ENCODE data around the gene PSMA1. TPM values are rescaled to one million over a fixed set of nuclear protein-coding genes. Genes with fewer than 3 reads are reported as not detected.
A peak's percentile ranks its signal among the peaks of the same experiment; 100 is the strongest.

The PSMA1 gene
- total RNA-seq, 3 donors from 2014 or later (not counting 1 experiment from before 2014, with no cell fraction given), result 143 to 176 (median 155) TPM

DNA sequence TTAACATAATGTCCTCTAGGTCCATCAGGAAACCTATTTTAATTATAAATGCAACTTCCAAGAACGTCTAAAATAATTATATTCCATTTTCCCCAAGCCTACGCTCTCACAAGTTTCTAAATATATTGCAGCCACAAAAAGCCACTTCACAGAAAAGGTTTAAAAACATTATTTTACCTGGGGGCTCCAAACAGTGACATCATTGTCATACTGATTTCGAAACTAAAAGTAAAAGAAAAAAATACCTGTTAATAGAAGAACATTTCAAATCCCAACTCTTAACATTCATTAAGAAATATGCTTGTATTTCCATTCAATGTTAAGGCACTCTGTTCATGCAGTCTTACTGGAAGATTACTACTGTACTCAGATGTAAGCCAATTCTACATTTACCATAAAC is 1.4 kb downstream of the PSMA1 start:
- Histone ChIP-seq H3K27me3 (ENCODE audit: control insufficient read depth, insufficient read depth, low read length) (no peaks in the 10 kb centered on the region), H3K36me3 (ENCODE audit: control insufficient read depth, insufficient read depth, low read length) (peaks cover 31% of the 10 kb centered on the region), H3K27ac (ENCODE audit: low read length) (no peak overlapping the region), H3K4me1 (ENCODE audit: control insufficient read depth, insufficient read depth, low read length) (peaks cover 6% of the 10 kb centered on the region), H3K4me3 (ENCODE audit: low read length) (peak overlapping the region; percentile 77), H3K9me3 (ENCODE audit: control insufficient read depth, insufficient read depth, low read length) (no peaks in the 10 kb centered on the region)
- Mint-ChIP-seq H3K9me3 (no peaks in the 10 kb centered on the region), H3K27me3 (ENCODE audit: low read depth in 2 of 2) (no peaks in the 10 kb centered on the region), H3K36me3 (peaks cover 7% of the 10 kb centered on the region), H3K4me3 (peak overlapping the region; percentile 97), H3K27ac (peak overlapping the region; percentile 95 to 97), H3K4me1 (peaks cover 26 to 28% of the 10 kb centered on the region in 2 donors)
- no peak for ATAC-seq
- TF ChIP-seq, protein P1, sequence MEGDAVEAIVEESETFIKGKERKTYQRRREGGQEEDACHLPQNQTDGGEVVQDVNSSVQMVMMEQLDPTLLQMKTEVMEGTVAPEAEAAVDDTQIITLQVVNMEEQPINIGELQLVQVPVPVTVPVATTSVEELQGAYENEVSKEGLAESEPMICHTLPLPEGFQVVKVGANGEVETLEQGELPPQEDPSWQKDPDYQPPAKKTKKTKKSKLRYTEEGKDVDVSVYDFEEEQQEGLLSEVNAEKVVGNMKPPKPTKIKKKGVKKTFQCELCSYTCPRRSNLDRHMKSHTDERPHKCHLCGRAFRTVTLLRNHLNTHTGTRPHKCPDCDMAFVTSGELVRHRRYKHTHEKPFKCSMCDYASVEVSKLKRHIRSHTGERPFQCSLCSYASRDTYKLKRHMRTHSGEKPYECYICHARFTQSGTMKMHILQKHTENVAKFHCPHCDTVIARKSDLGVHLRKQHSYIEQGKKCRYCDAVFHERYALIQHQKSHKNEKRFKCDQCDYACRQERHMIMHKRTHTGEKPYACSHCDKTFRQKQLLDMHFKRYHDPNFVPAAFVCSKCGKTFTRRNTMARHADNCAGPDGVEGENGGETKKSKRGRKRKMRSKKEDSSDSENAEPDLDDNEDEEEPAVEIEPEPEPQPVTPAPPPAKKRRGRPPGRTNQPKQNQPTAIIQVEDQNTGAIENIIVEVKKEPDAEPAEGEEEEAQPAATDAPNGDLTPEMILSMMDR (IDR thresholded peaks at IDR 0.05), result no peak
- no peak for DNase-seq
- intact Hi-C loops (cut with micrococcal nuclease), result no loop called here
- WGBS (ENCODE audit: insufficient coverage), result 73% methylated on average over 2 of the region's 3 CpGs

DNA sequence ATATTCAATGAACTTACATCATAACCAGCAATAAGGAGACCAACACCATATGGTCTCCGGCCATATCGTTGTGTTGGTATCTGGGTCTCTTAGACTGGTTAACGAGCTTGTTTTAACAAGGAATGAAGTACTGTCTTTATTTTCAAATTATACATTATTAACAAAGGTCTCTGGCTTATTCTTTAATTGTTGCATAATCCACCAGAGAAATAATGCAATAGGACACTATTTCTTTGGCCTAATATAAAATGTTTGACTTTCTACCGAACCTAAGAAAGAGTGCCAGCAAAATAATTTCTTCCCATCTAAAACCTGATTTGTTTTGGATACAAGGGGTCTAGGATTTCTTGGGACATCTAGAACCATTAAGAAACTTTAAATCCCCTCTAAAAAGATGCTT is 6.4 kb downstream of the PSMA1 start:
- H3K9me3 ChIP-seq (ENCODE audit: control insufficient read depth, insufficient read depth, low read length), result no peaks in the 10 kb centered on the region
- H3K36me3 ChIP-seq (ENCODE audit: control insufficient read depth, insufficient read depth, low read length), result peaks cover 68% of the 10 kb centered on the region
- Mint-ChIP-seq H3K36me3 (peaks cover 33% of the 10 kb centered on the region), H3K9me3 (no peaks in the 10 kb centered on the region), H3K27me3 (ENCODE audit: low read depth in 2 of 2) (no peaks in the 10 kb centered on the region), H3K4me3 (no peak overlapping the region), H3K4me1 (peaks cover 13 to 14% of the 10 kb centered on the region in 2 donors), H3K27ac (no peak overlapping the region)
- no peaks in the 10 kb centered on the region for H3K4me1 ChIP-seq (ENCODE audit: control insufficient read depth, insufficient read depth, low read length)
- no peak overlapping the region for H3K27ac ChIP-seq (ENCODE audit: low read length)
- 100% methylated on average over 2 of the region's 4 CpGs for WGBS (ENCODE audit: insufficient coverage)
- H3K4me3 ChIP-seq (ENCODE audit: low read length), result no peak overlapping the region
- H3K27me3 ChIP-seq (ENCODE audit: control insufficient read depth, insufficient read depth, low read length), result no peaks in the 10 kb centered on the region
- DNase-seq (no peak), ATAC-seq (no peak)
- intact Hi-C loops (cut with micrococcal nuclease), result no loop called here
- TF ChIP-seq, protein P1 (IDR thresholded peaks at IDR 0.05), result no peak

DNA sequence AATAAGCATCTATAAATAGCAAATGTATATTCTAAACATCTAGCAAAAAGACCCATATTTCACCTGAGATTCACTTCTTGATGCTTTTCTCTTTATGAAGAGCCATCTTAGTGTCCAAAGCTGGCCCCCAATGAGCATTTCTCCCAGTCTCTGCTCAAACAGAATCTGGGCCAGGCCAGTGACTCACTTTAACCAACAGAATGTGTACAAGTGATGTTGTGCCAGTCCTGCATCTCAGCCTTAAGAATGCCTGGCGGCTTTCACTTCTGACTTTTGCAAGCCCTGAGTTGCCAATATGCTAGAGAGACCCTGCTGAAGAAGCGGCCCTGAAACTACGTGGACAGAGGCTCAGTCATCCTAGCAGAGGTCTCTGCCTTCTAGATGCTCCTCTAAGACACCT is 13.7 kb downstream of the PSMA1 start:
- Histone ChIP-seq H3K36me3 (ENCODE audit: control insufficient read depth, insufficient read depth, low read length) (peaks cover 66% of the 10 kb centered on the region), H3K9me3 (ENCODE audit: control insufficient read depth, insufficient read depth, low read length) (no peaks in the 10 kb centered on the region), H3K27ac (ENCODE audit: low read length) (no peak overlapping the region), H3K4me3 (ENCODE audit: low read length) (no peak overlapping the region), H3K4me1 (ENCODE audit: control insufficient read depth, insufficient read depth, low read length) (no peaks in the 10 kb centered on the region), H3K27me3 (ENCODE audit: control insufficient read depth, insufficient read depth, low read length) (no peaks in the 10 kb centered on the region)
- WGBS (ENCODE audit: insufficient coverage), result 92% methylated on average over 3 of the region's 3 CpGs
- Mint-ChIP-seq H3K36me3 (peaks cover 55% of the 10 kb centered on the region), H3K4me1 (peaks cover 0 to 6% of the 10 kb centered on the region in 2 donors), H3K27ac (peak overlapping the region in 1 of 2 donors; percentile 32), H3K27me3 (ENCODE audit: low read depth in 2 of 2) (no peaks in the 10 kb centered on the region), H3K9me3 (no peaks in the 10 kb centered on the region), H3K4me3 (no peak overlapping the region)
- DNase-seq (no peak), ATAC-seq (no peak)
- intact Hi-C loops (cut with micrococcal nuclease), result no loop called here
- TF ChIP-seq, protein P1 (IDR thresholded peaks at IDR 0.05), result no peak

DNA sequence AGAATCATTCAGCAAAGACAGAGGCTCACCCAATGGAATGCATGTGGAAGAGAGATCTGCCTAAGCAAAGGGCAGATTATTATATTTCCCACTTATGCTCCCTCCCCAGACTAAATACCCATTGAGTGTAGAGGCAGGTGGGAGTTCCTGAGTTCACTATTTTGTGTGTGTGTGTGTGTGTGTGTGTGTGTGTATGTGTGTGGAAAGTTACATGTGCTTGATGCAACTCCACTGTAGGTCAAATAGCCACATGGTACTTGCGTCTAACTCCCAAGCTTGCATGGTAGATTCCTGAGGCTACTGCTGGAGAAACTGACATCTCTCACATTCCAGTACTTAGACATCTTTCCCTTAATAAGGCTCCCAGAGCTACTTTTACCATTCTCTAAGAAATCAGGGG is 17.2 kb downstream of the PSMA1 start:
- H3K4me3 ChIP-seq (ENCODE audit: low read length), result no peak overlapping the region
- DNase-seq, result no peak
- Mint-ChIP-seq H3K4me1 (peaks cover 20 to 21% of the 10 kb centered on the region in 2 donors), H3K9me3 (no peaks in the 10 kb centered on the region), H3K27ac (no peak overlapping the region), H3K27me3 (ENCODE audit: low read depth in 2 of 2) (no peaks in the 10 kb centered on the region), H3K4me3 (no peak overlapping the region), H3K36me3 (peaks cover 26% of the 10 kb centered on the region)
- H3K27me3 ChIP-seq (ENCODE audit: control insufficient read depth, insufficient read depth, low read length), result no peaks in the 10 kb centered on the region
- peaks cover 4% of the 10 kb centered on the region for H3K4me1 ChIP-seq (ENCODE audit: control insufficient read depth, insufficient read depth, low read length)
- ATAC-seq, result no peak
- peaks cover 43% of the 10 kb centered on the region for H3K36me3 ChIP-seq (ENCODE audit: control insufficient read depth, insufficient read depth, low read length)
- TF ChIP-seq, protein P1 (IDR thresholded peaks at IDR 0.05), result no peak
- WGBS (ENCODE audit: insufficient coverage), result 100% methylated on average over 1 of the region's 1 CpG
- no peak overlapping the region for H3K27ac ChIP-seq (ENCODE audit: low read length)
- intact Hi-C loops (cut with micrococcal nuclease), result no loop called here
- H3K9me3 ChIP-seq (ENCODE audit: control insufficient read depth, insufficient read depth, low read length), result no peaks in the 10 kb centered on the region
